SK-N-SH treated with all-trans-retinoic acid at 6 μM for 48 hours (cell line): ENCODE data around the gene PPM1G.
"Not testable (repeated sequence)": the region's sequence is repeated elsewhere in the genome, so short reads cannot be mapped to it uniquely, and the experiment has no call there.

ENCODE experiments used
- ATAC-seq: fragments of 200-7000 bp; cut with Tn5 transposase; 3 replicates; pipeline ENCODE4 v1.9.1; 2020; ENCODE audit warnings: mild to moderate bottlenecking, moderate library complexity
- BACH2 ChIP-seq: fragments of 250-450 bp; sonication (Bioruptor Pico); IDR thresholded peaks from 2 replicates; pipeline ENCODE4 v1.9.0; 2021; ENCODE audit warnings: mild to moderate bottlenecking, borderline replicate concordance
- CSDC2 ChIP-seq: fragments of 250-450 bp; sonication (Bioruptor Pico); IDR thresholded peaks from 2 replicates; pipeline ENCODE4 v1.5.0; 2020; ENCODE audit warnings: mild to moderate bottlenecking, moderate library complexity
- ESRRG ChIP-seq: fragments of 250-450 bp; sonication (Bioruptor Pico); IDR thresholded peaks from 2 replicates; pipeline ENCODE4 v1.6.1; 2021; ENCODE audit warnings: mild to moderate bottlenecking
- GLIS3 ChIP-seq: fragments of 250-450 bp; sonication (Bioruptor Pico); IDR thresholded peaks from 2 replicates; pipeline ENCODE4 v1.5.0; 2020; ENCODE audit warnings: mild to moderate bottlenecking, moderate library complexity
- ISL1 ChIP-seq: fragments of 250-450 bp; sonication (Bioruptor Pico); IDR thresholded peaks from 2 replicates; pipeline ENCODE4 v2.1.2; 2022; ENCODE audit warnings: mild to moderate bottlenecking, moderate library complexity
- OSR1 ChIP-seq: fragments of 250-450 bp; sonication (Bioruptor Pico); IDR thresholded peaks from 2 replicates; pipeline ENCODE4 v1.8.0; 2022; ENCODE audit warnings: moderate library complexity, mild to moderate bottlenecking, inconsistent platforms
- PPARA ChIP-seq: fragments of 250-450 bp; sonication (Bioruptor Pico); IDR thresholded peaks from 2 replicates; pipeline ENCODE4 v1.5.0; 2020; ENCODE audit warnings: mild to moderate bottlenecking, borderline replicate concordance
- RARB ChIP-seq: fragments of 250-450 bp; sonication (Bioruptor Pico); IDR thresholded peaks from 2 replicates; pipeline ENCODE4 v1.8.0; 2021; ENCODE audit warnings: mild to moderate bottlenecking, moderate library complexity
- SNAI2 ChIP-seq: fragments of 250-450 bp; sonication (Bioruptor Pico); IDR thresholded peaks from 2 replicates; pipeline ENCODE4 v1.5.0; 2020; ENCODE audit warnings: mild to moderate bottlenecking, moderate library complexity
- TCF4 ChIP-seq: fragments of 250-450 bp; sonication (Bioruptor Pico); IDR thresholded peaks from 2 replicates; pipeline ENCODE4 v1.8.0; 2021; ENCODE audit warnings: mild to moderate bottlenecking, moderate library complexity, borderline replicate concordance
- TOX ChIP-seq: fragments of 250-450 bp; sonication (Bioruptor Pico); IDR thresholded peaks from 2 replicates; pipeline ENCODE4 v1.8.0; 2021; ENCODE audit warnings: mild to moderate bottlenecking, moderate library complexity, borderline replicate concordance
- ZFP3 ChIP-seq: fragments of 250-450 bp; sonication (Bioruptor Pico); IDR thresholded peaks from 2 replicates; pipeline ENCODE4 v1.5.0; 2020; ENCODE audit warnings: mild to moderate bottlenecking, moderate library complexity
- ZFP30 ChIP-seq: fragments of 450-650 bp; formaldehyde crosslinking; IDR thresholded peaks from 2 replicates; pipeline ENCODE4 v1.5.0; 2022; ENCODE audit warnings: mild to moderate bottlenecking, moderate library complexity
- ZNF565 ChIP-seq: fragments of 450-650 bp; formaldehyde crosslinking; conservative IDR thresholded peaks from 2 replicates; pipeline ENCODE4 v1.5.0; 2020; ENCODE audit warnings: low read depth, mild to moderate bottlenecking, moderate library complexity
- ZNF70 ChIP-seq: fragments of 450-650 bp; formaldehyde crosslinking; IDR thresholded peaks from 2 replicates; pipeline ENCODE4 v1.5.0; 2020; ENCODE audit warnings: mild to moderate bottlenecking, moderate library complexity
- ZNF8 ChIP-seq: fragments of 450-650 bp; formaldehyde crosslinking; IDR thresholded peaks from 2 replicates; pipeline ENCODE4 v1.5.0; 2020; ENCODE audit warnings: mild to moderate bottlenecking, moderate library complexity
- TF ChIP-seq, protein P1 (sequence below): fragments of 250-450 bp; sonication (Bioruptor Pico); IDR thresholded peaks from 2 replicates; pipeline ENCODE4 v1.5.0; 2020; ENCODE audit warnings: mild to moderate bottlenecking, moderate library complexity
- TF ChIP-seq, protein P2 (sequence below): fragments of 250-450 bp; sonication (Bioruptor Pico); IDR thresholded peaks from 2 replicates; pipeline ENCODE4 v1.8.0; 2020; ENCODE audit warnings: mild to moderate bottlenecking, moderate library complexity, borderline replicate concordance
- TF ChIP-seq, protein P3 (sequence below): fragments of 250-450 bp; sonication (Bioruptor Pico); IDR thresholded peaks from 2 replicates; pipeline ENCODE4 v1.5.1; 2021; ENCODE audit warnings: mild to moderate bottlenecking, moderate library complexity
- TF ChIP-seq, protein P4 (sequence below): fragments of 250-450 bp; sonication (Bioruptor Pico); IDR thresholded peaks from 2 replicates; pipeline ENCODE4 v1.8.0; 2021; ENCODE audit warnings: low read depth, mild to moderate bottlenecking, moderate library complexity, borderline replicate concordance

The PPM1G gene

DNA sequence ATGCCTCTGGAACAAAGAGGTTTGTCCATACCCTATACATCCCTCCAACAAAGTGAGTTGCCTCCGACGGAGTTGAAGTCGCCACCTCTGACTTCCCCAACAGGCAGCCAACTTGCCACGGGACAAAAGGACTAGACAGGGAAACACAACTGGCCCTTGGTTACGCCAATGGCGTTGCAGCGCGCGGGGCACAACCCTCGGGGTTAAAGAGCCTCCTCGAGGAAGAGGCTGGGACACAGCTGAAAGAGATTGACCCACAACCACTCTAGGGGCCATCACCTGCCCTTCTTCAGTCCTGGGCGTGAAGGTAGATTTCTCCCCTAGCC lies 53.4 kb downstream of the PPM1G start:
- peak; percentile 55 for ATAC-seq
- TF ChIP-seq ZNF70 (CRISPR knock-in tag) (no peak), GLIS3 (no peak), ZFP30 (no peak), SNAI2 (CRISPR knock-in tag) (no peak), ZNF8 (CRISPR knock-in tag) (no peak), CSDC2 (CRISPR knock-in tag) (no peak)

DNA sequence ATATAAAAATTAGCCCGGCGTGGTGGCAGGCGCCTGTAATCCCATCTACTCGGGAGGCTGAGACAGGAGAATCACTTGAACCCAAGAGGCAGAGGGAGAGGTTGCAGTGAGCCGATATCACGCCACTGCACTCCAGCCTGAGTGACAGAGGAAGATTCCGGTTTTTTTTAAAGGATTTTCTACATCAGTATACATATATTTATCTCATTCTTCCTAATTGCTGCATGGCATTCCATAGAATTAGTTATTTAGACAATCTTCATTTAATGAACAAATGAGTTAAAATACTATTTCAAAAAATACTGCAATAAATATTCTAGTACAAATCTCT lies 54.8 kb downstream of the PPM1G start:
- no peak for ATAC-seq
- TF ChIP-seq TCF4 (no peak), ZNF8 (CRISPR knock-in tag) (no peak), ISL1 (no peak), RARB (CRISPR knock-in tag) (no peak), ZNF70 (CRISPR knock-in tag) (no peak)

DNA sequence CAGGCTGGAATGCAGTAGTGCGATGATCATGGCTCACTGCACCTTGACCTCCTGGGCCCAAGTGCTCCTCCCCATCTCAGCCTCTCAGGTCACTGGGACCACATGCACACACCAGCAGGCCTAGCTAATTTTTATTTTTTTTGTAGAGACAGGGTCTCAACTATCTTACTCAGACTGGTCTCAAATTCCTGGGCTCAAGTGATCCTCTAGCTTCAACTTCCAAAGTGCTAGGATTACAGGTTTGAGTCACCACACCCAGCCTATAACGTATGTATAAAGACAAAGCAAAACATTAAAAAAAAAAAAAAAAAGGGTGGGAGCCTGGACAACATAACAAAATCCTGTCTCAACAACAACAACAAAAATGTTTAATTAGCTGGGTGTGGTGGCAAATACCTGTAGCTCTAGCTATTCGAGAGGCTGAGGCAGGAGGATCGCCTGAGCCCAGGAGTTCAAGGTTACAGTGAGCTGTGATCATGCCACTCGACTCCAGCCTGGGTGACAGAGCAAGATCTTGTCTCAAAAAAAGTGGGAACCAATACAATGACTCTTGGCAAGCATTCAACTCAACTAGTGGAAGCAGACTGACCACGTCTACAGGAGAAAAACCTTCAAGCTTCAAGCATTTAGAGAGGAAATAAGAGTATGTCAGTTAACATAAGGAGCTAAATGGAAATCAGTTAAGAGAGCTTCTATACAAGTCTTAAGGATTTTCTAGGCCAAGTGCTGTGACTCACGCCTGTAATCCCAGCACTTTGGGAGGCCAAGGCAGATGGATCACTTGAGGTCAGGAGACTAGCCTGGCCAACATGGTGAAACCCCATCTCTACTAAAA lies 55.4 kb downstream of the PPM1G start:
- TF ChIP-seq PPARA (CRISPR knock-in tag) (no peak), OSR1 (no peak), ZFP3 (no peak), BACH2 (CRISPR knock-in tag) (no peak), SNAI2 (CRISPR knock-in tag) (no peak), ESRRG (CRISPR knock-in tag) (no peak), GLIS3 (no peak), TOX (CRISPR knock-in tag) (no peak), ZNF565 (CRISPR knock-in tag) (no peak)
- TF ChIP-seq, protein P1, sequence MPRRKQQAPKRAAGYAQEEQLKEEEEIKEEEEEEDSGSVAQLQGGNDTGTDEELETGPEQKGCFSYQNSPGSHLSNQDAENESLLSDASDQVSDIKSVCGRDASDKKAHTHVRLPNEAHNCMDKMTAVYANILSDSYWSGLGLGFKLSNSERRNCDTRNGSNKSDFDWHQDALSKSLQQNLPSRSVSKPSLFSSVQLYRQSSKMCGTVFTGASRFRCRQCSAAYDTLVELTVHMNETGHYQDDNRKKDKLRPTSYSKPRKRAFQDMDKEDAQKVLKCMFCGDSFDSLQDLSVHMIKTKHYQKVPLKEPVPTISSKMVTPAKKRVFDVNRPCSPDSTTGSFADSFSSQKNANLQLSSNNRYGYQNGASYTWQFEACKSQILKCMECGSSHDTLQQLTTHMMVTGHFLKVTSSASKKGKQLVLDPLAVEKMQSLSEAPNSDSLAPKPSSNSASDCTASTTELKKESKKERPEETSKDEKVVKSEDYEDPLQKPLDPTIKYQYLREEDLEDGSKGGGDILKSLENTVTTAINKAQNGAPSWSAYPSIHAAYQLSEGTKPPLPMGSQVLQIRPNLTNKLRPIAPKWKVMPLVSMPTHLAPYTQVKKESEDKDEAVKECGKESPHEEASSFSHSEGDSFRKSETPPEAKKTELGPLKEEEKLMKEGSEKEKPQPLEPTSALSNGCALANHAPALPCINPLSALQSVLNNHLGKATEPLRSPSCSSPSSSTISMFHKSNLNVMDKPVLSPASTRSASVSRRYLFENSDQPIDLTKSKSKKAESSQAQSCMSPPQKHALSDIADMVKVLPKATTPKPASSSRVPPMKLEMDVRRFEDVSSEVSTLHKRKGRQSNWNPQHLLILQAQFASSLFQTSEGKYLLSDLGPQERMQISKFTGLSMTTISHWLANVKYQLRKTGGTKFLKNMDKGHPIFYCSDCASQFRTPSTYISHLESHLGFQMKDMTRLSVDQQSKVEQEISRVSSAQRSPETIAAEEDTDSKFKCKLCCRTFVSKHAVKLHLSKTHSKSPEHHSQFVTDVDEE (CRISPR knock-in tag): no peak
- TF ChIP-seq, protein P2, sequence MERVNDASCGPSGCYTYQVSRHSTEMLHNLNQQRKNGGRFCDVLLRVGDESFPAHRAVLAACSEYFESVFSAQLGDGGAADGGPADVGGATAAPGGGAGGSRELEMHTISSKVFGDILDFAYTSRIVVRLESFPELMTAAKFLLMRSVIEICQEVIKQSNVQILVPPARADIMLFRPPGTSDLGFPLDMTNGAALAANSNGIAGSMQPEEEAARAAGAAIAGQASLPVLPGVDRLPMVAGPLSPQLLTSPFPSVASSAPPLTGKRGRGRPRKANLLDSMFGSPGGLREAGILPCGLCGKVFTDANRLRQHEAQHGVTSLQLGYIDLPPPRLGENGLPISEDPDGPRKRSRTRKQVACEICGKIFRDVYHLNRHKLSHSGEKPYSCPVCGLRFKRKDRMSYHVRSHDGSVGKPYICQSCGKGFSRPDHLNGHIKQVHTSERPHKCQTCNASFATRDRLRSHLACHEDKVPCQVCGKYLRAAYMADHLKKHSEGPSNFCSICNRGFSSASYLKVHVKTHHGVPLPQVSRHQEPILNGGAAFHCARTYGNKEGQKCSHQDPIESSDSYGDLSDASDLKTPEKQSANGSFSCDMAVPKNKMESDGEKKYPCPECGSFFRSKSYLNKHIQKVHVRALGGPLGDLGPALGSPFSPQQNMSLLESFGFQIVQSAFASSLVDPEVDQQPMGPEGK (CRISPR knock-in tag): no peak
- TF ChIP-seq, protein P3, sequence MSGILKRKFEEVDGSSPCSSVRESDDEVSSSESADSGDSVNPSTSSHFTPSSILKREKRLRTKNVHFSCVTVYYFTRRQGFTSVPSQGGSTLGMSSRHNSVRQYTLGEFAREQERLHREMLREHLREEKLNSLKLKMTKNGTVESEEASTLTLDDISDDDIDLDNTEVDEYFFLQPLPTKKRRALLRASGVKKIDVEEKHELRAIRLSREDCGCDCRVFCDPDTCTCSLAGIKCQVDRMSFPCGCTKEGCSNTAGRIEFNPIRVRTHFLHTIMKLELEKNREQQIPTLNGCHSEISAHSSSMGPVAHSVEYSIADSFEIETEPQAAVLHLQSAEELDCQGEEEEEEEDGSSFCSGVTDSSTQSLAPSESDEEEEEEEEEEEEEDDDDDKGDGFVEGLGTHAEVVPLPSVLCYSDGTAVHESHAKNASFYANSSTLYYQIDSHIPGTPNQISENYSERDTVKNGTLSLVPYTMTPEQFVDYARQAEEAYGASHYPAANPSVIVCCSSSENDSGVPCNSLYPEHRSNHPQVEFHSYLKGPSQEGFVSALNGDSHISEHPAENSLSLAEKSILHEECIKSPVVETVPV: no peak
- TF ChIP-seq, protein P4, sequence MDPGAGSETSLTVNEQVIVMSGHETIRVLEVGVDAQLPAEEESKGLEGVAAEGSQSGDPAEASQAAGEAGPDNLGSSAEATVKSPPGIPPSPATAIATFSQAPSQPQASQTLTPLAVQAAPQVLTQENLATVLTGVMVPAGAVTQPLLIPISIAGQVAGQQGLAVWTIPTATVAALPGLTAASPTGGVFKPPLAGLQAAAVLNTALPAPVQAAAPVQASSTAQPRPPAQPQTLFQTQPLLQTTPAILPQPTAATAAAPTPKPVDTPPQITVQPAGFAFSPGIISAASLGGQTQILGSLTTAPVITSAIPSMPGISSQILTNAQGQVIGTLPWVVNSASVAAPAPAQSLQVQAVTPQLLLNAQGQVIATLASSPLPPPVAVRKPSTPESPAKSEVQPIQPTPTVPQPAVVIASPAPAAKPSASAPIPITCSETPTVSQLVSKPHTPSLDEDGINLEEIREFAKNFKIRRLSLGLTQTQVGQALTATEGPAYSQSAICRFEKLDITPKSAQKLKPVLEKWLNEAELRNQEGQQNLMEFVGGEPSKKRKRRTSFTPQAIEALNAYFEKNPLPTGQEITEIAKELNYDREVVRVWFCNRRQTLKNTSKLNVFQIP: no peak
- ATAC-seq: no peak

DNA sequence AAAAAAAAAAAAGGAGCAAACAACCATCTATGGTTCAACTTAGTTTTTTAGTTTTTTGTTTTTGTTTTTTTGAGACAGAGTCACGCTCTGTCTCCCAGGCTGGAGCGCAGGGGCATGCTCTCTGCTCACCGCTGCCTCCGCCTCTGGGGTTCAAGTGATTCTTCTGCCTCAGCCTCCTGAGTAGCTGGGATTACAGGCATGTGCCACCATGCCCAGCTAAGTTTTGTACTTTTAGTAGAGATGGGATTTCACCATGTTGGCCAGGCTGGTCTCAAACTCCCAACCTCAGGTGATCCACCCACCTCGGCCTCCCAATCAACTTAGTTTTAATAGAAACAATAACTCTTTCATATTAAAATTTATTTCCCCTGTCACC lies 56.0 kb downstream of the PPM1G start:
- ATAC-seq: not testable (repeated sequence)
